ENCODE measurements around the gene P2RX4.
A peak's percentile ranks its signal among the peaks of the same experiment; 100 is the strongest.
"Not testable (repeated sequence)": the region's sequence is repeated elsewhere in the genome, so short reads cannot be mapped to it uniquely, and the experiment has no call there.

The P2RX4 gene

GRCh38 chr12:121223292-121224285, 13.7 kb downstream of the P2RX4 start:
- DNase-seq = no peak

GRCh38 chr12:121224591-121224990, 14.7 kb downstream of the P2RX4 start:
- DNase-seq = no peak

GRCh38 chr12:121226399-121226798, 16.5 kb downstream of the P2RX4 start:
- DNase-seq = no peak

- DNase-seq = not testable (repeated sequence)
Observed at GRCh38 chr12:121226871-121227270, 16.9 kb downstream of the P2RX4 start.

- DNase-seq = no peak
Observed at GRCh38 chr12:121227294-121227693, 17.4 kb downstream of the P2RX4 start.

- DNase-seq = no peak
Observed at GRCh38 chr12:121228919-121229665, 19.2 kb downstream of the P2RX4 start.

- peak; percentile 10 for DNase-seq
Observed at GRCh38 chr12:121229826-121230537, 20.1 kb downstream of the P2RX4 start.

- no peak for DNase-seq
Observed at GRCh38 chr12:121230538-121230907, 20.6 kb downstream of the P2RX4 start.

GRCh38 chr12:121232163-121232562, 22.2 kb downstream of the P2RX4 start:
- no peak for DNase-seq

GRCh38 chr12:121232977-121233627, 23.2 kb downstream of the P2RX4 start:
- no peak for DNase-seq

GRCh38 chr12:121233628-121234020, 23.7 kb downstream of the P2RX4 start:
- no peak for DNase-seq

GRCh38 chr12:121236776-121237175, 26.8 kb downstream of the P2RX4 start:
- DNase-seq = no peak

- no peak for DNase-seq
Observed at GRCh38 chr12:121237415-121237814, 27.5 kb downstream of the P2RX4 start.

GRCh38 chr12:121238086-121238485, 28.2 kb downstream of the P2RX4 start:
- no peak for DNase-seq

- DNase-seq = peak; percentile 18
Observed at GRCh38 chr12:121238604-121239350, 28.8 kb downstream of the P2RX4 start.

GRCh38 chr12:121239351-121240061, 29.6 kb downstream of the P2RX4 start:
- peak; percentile 30 for DNase-seq

- no peak for DNase-seq
Observed at GRCh38 chr12:121240062-121240420, 30.1 kb downstream of the P2RX4 start.

- peak; percentile 69 for DNase-seq
Observed at GRCh38 chr12:121240484-121241101, 30.7 kb downstream of the P2RX4 start.

GRCh38 chr12:121241156-121241970, 31.4 kb downstream of the P2RX4 start:
- no peak for DNase-seq

GRCh38 chr12:121245031-121245430, 35.1 kb downstream of the P2RX4 start:
- DNase-seq = no peak

Measured in GDM1 (cell line).